ENCODE results near the gene CEBPE.

The CEBPE gene

GRCh38 chr14:23104591-23105347 is 14.3 kb downstream of the CEBPE start, which contains the start of gene CIROP:
TSS of gene CIROP (minus strand) at chr14:23104989. CDS start at chr14:23104920, 69 bp downstream.
- TF ChIP-seq Cebpa-rat (IDR thresholded peaks at IDR 0.05), result no peak
- Histone ChIP-seq H3K36me3 (peaks cover 0 to 6% (median 0%) of the 10 kb centered on the region in 11 experiments; a peak in 6 of 22 replicates), H3K4me3 (no peak within 1 kb of the TSS), H3K9me3 (replicated peaks in 1 of 11) (peaks cover 0 to 17% (median 12%) of the 10 kb centered on the region in 11 experiments; a peak in 18 of 22 replicates), H4K20me1 (peaks cover 0 to 29% (median 14%) of the 10 kb centered on the region in 11 experiments; a peak in 12 of 22 replicates), H3K9ac (peak within 1 kb of the TSS in 1 of 11 experiments; percentile 45; a peak in 1 of 22 replicates), H3K4me2 (peak within 1 kb of the TSS in 5 of 11 experiments; percentile 15 to 63 (median 56); a peak in 8 of 22 replicates), H3K27me3 (no peaks in the 10 kb centered on the region), H3K4me1 (peaks cover 10 to 46% (median 16%) of the 10 kb centered on the region in 10 experiments; a peak in 19 of 20 replicates), H3K27ac (peak within 1 kb of the TSS in 1 of 11 experiments; percentile 4; a peak in 2 of 22 replicates)

DNA sequence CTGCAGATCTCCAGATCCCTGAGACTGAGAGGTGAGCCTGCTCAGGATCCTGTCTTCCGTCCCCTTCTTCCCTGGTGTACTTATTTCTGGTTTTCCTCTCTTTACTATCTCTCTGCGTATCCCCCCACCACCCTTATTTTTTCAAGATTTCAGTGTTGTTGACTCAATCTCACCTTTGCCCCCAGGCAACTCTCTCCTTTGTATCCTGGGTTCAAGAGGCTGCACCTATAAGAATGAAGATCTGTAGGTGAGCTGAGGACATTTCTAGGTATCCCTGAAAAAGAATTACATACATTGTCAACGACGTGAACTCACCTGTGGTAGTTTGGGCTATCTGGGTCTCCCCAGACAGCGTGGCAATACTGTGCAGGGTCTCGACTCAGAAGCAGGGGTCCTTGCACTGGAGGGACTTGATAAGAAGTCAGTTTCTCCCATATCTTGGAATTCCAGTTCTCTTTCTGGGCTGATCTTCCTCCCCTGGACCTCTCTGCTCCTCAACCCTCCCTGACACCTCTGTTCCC is 14.9 kb downstream of the CEBPE start:
- H3K36me3 ChIP-seq, result peaks cover 0 to 13% (median 4%) of the 10 kb centered on the region in 11 experiments; a peak in 17 of 22 replicates
- no peaks in the 10 kb centered on the region for H3K27me3 ChIP-seq
- H3K27ac ChIP-seq, result no peak overlapping the region
- 0 out of 22 replicates have a peak overlapping the region, but pooled peaks of 1 of the 11 experiments have one; percentile 61 for H3K4me2 ChIP-seq
- H3K9me3 ChIP-seq (replicated peaks in 1 of 11), result peaks cover 0 to 17% (median 12%) of the 10 kb centered on the region in 11 experiments; a peak in 18 of 22 replicates
- H3K4me3 ChIP-seq, result no peak overlapping the region
- peak overlapping the region in 1 of 11 experiments; percentile 45; a peak in 1 of 22 replicates for H3K9ac ChIP-seq
- H3K4me1 ChIP-seq, result peaks cover 10 to 52% (median 16%) of the 10 kb centered on the region in 10 experiments; a peak in 19 of 20 replicates
- TF ChIP-seq Cebpa-rat (IDR thresholded peaks at IDR 0.05), result no peak
- H4K20me1 ChIP-seq, result peaks cover 0 to 36% (median 20%) of the 10 kb centered on the region in 11 experiments; a peak in 15 of 22 replicates

GRCh38 chr14:23103581-23103980 is 15.5 kb downstream of the CEBPE start:
- Histone ChIP-seq H3K9ac (no peak overlapping the region), H3K4me3 (no peak overlapping the region), H3K27ac (no peak overlapping the region), H3K4me2 (no peak overlapping the region), H3K4me1 (peaks cover 10 to 57% (median 16%) of the 10 kb centered on the region in 10 experiments; a peak in 19 of 20 replicates), H3K9me3 (replicated peaks in 1 of 11) (peaks cover 0 to 14% (median 7%) of the 10 kb centered on the region in 11 experiments; a peak in 18 of 22 replicates), H3K36me3 (peaks cover 3 to 18% (median 10%) of the 10 kb centered on the region in 11 experiments), H4K20me1 (peaks cover 0 to 40% (median 21%) of the 10 kb centered on the region in 11 experiments; a peak in 15 of 22 replicates), H3K27me3 (no peaks in the 10 kb centered on the region)
- no peak for TF ChIP-seq Cebpa-rat (IDR thresholded peaks at IDR 0.05)

GRCh38 chr14:23102801-23103200 is 16.3 kb downstream of the CEBPE start:
- no peak overlapping the region for H3K4me3 ChIP-seq
- no peak overlapping the region for H3K27ac ChIP-seq
- no peak for TF ChIP-seq Cebpa-rat (IDR thresholded peaks at IDR 0.05)
- no peak overlapping the region for H3K9ac ChIP-seq
- peaks cover 11 to 26% (median 18%) of the 10 kb centered on the region in 11 experiments for H3K36me3 ChIP-seq
- H3K27me3 ChIP-seq, result no peaks in the 10 kb centered on the region
- 0 out of 22 replicates have a peak overlapping the region, but pooled peaks of 1 of the 11 experiments have one; percentile 26 for H3K4me2 ChIP-seq
- peaks cover 0 to 6% (median 0%) of the 10 kb centered on the region in 11 experiments; a peak in 3 of 22 replicates for H3K9me3 ChIP-seq (replicated peaks in 1 of 11)
- H3K4me1 ChIP-seq, result peaks cover 10 to 64% (median 18%) of the 10 kb centered on the region in 10 experiments
- peaks cover 0 to 47% (median 26%) of the 10 kb centered on the region in 11 experiments; a peak in 16 of 22 replicates for H4K20me1 ChIP-seq

- peaks cover 13 to 71% (median 23%) of the 10 kb centered on the region in 10 experiments for H3K4me1 ChIP-seq
- H3K27ac ChIP-seq, result no peak overlapping the region
- peak overlapping the region in 1 of 11 experiments; percentile 26; a peak in 1 of 22 replicates for H3K4me2 ChIP-seq
- H3K36me3 ChIP-seq, result peaks cover 16 to 33% (median 24%) of the 10 kb centered on the region in 11 experiments
- no peak overlapping the region for H3K9ac ChIP-seq
- peaks cover 0 to 52% (median 30%) of the 10 kb centered on the region in 11 experiments; a peak in 16 of 22 replicates for H4K20me1 ChIP-seq
- no peaks in the 10 kb centered on the region for H3K27me3 ChIP-seq
- no peak overlapping the region for H3K4me3 ChIP-seq
- TF ChIP-seq Cebpa-rat (IDR thresholded peaks at IDR 0.05), result no peak
- peaks cover 0 to 2% (median 0%) of the 10 kb centered on the region in 11 experiments; a peak in 1 of 22 replicates for H3K9me3 ChIP-seq (replicated peaks in 1 of 11)
Observed at GRCh38 chr14:23101986-23102625, 16.9 kb downstream of the CEBPE start.

- H3K9me3 ChIP-seq (replicated peaks in 1 of 11), result no peaks in the 10 kb centered on the region
- TF ChIP-seq Cebpa-rat (IDR thresholded peaks at IDR 0.05), result no peak
- no peak overlapping the region for H3K4me3 ChIP-seq
- peak overlapping the region in 7 of 11 experiments; percentile 10 to 49 (median 26); a peak in 11 of 22 replicates for H3K4me2 ChIP-seq
- H3K4me1 ChIP-seq, result peaks cover 20 to 75% (median 30%) of the 10 kb centered on the region in 10 experiments
- no peak overlapping the region for H3K9ac ChIP-seq
- no peak overlapping the region for H3K27ac ChIP-seq
- H3K27me3 ChIP-seq, result no peaks in the 10 kb centered on the region
- peaks cover 0 to 58% (median 35%) of the 10 kb centered on the region in 11 experiments; a peak in 16 of 22 replicates for H4K20me1 ChIP-seq
- peaks cover 16 to 34% (median 27%) of the 10 kb centered on the region in 11 experiments for H3K36me3 ChIP-seq
Observed at GRCh38 chr14:23101213-23101970, 17.7 kb downstream of the CEBPE start.

DNA sequence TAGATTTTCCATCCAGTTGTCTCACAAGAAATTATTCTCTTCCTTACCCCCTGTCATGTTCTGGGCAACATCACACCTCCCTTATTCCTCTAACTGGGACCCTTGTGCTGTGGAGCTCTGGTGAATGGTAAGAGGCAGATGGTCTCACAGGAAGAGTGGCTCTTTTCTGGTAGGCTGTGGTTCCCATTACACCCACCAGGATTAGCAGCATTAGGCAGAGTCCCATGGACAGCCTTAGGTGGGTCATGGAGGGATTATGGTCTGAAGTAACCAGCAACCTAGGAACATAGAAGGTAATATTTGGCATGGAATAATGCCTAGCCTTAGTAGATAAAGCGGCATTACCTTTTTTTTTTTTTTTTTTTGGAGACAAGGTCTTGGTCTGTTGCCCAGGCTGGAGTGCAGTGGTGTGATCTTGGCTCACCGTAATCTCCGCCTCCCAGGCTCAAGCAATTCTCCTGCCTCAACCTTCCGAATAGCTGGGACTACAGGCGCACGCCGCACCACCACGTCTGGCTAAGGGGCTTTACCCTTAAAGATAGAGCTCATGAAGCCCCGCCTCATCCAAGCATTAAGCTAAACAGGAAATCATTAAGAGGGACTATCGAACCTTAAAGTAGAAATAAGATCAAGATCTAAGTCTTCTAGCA is 19.7 kb downstream of the CEBPE start:
- no peak overlapping the region for H3K4me3 ChIP-seq
- no peak overlapping the region for H3K9ac ChIP-seq
- H3K9me3 ChIP-seq (replicated peaks in 1 of 11), result no peaks in the 10 kb centered on the region
- no peaks in the 10 kb centered on the region for H3K27me3 ChIP-seq
- H4K20me1 ChIP-seq, result peaks cover 3 to 60% (median 36%) of the 10 kb centered on the region in 11 experiments; a peak in 20 of 22 replicates
- peak overlapping the region in 2 of 11 experiments; percentile 1 to 92; a peak in 1 of 22 replicates for H3K4me2 ChIP-seq
- peaks cover 20 to 57% (median 33%) of the 10 kb centered on the region in 10 experiments for H3K4me1 ChIP-seq
- TF ChIP-seq Cebpa-rat (IDR thresholded peaks at IDR 0.05), result no peak
- no peak overlapping the region for H3K27ac ChIP-seq
- peaks cover 16 to 34% (median 27%) of the 10 kb centered on the region in 11 experiments for H3K36me3 ChIP-seq
